HG02642 (cell line): ENCODE results near the gene MEF2B.
"Not testable (repeated sequence)": the region's sequence is repeated elsewhere in the genome, so short reads cannot be mapped to it uniquely, and the experiment has no call there.

ENCODE experiments used
- ATAC-seq: cut with Tn5 transposase; IDR thresholded peaks from one replicate; pipeline ENCODE4 v1.9.1; 2021; ENCODE audit warnings: mild to moderate bottlenecking; ENCODE audit not compliant: unreplicated experiment, poor library complexity

Gene MEF2B

GRCh38 chr19:19160461-19161035 is 9.5 kb downstream of the MEF2B start:
- ATAC-seq: peak; percentile 46

GRCh38 chr19:19159534-19159933 is 10.5 kb downstream of the MEF2B start:
- ATAC-seq: no peak

- ATAC-seq: no peak
Measured at GRCh38 chr19:19157808-19158207, 12.3 kb downstream of the MEF2B start.

- peak; percentile 72 for ATAC-seq
Measured at GRCh38 chr19:19155495-19156219, 14.4 kb downstream of the MEF2B start.

- no peak for ATAC-seq
Measured at GRCh38 chr19:19154768-19155494, 15.1 kb downstream of the MEF2B start.

GRCh38 chr19:19152668-19153384 is 17.2 kb downstream of the MEF2B start:
- no peak for ATAC-seq

- ATAC-seq: no peak
Measured at GRCh38 chr19:19151418-19151817, 18.6 kb downstream of the MEF2B start.

- ATAC-seq: no peak
Measured at GRCh38 chr19:19149435-19149834, 20.6 kb downstream of the MEF2B start.

- not testable (repeated sequence) for ATAC-seq
Measured at GRCh38 chr19:19148504-19148903, 21.6 kb downstream of the MEF2B start.

GRCh38 chr19:19147344-19147743 is 22.7 kb downstream of the MEF2B start:
- no peak for ATAC-seq

GRCh38 chr19:19146865-19147264 is 23.2 kb downstream of the MEF2B start:
- no peak for ATAC-seq

GRCh38 chr19:19145684-19146608 is 24.1 kb downstream of the MEF2B start:
- peak; percentile 55 for ATAC-seq

- ATAC-seq: no peak
Measured at GRCh38 chr19:19145281-19145680, 24.8 kb downstream of the MEF2B start.

GRCh38 chr19:19142347-19142746 is 27.7 kb downstream of the MEF2B start:
- ATAC-seq: no peak

- ATAC-seq: no peak
Measured at GRCh38 chr19:19140476-19140875, 29.6 kb downstream of the MEF2B start.

GRCh38 chr19:19139876-19140229 is 30.2 kb downstream of the MEF2B start:
- no peak for ATAC-seq

GRCh38 chr19:19138109-19138981 is 31.7 kb downstream of the MEF2B start, which contains the start of gene TMEM161A:
Gene TMEM161A, minus strand, starts transcription at chr19:19138478. Its CDS starts 50 bp downstream, at chr19:19138428.
- ATAC-seq: peak; percentile 99

GRCh38 chr19:19137556-19138108 is 32.4 kb downstream of the MEF2B start:
- no peak for ATAC-seq
